OCI-M2 (cell line): Measurements from ENCODE around the gene SDHB.

Experiments used
- DNase-seq: peaks from one replicate; lab custom pipeline; 2025; ENCODE audit not compliant: unreplicated experiment; lab: John Stamatoyannopoulos, UW

The SDHB gene

DNA sequence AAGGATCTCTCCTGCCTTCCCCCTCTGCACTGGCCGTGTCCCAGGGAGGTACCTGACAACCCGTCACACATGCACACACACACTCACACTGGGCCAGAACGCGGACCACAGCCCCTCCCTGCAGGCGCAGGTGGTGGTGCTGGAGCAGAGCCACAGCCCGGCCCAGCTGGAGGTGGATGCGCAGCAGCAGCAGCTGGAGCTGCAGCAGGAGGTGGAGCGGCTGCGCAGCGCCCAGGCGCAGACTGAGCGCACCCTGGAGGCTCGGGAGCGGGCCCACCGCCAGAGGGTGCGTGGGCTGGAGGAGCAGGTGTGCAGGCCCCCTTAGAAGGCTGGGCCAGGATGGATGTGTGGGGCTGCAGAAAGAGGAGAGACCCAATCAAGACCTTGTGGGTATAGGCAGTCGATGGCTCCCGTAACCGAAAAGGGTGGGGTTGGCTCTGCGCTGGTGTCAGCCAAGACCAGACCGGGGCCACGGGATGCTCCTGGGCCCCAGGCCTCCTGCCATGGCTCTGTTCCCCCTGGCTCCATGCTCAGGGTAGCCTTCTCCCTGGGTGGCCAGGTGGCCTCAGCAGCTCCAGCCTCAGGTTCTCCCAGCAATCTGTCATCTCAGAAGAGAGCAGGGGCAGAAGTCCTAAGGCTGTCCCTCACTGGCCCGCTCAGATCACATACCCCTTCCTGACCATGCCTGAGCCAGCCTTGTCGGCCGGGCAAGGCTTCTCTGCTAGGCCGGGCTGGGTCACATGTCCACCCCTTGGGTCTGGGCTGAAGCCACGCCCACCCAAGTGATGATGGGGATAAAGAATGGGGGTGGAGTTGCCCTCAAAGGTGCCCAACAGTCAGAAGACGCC, 82.3 kb downstream of the SDHB start:
- DNase-seq: no peak

DNA sequence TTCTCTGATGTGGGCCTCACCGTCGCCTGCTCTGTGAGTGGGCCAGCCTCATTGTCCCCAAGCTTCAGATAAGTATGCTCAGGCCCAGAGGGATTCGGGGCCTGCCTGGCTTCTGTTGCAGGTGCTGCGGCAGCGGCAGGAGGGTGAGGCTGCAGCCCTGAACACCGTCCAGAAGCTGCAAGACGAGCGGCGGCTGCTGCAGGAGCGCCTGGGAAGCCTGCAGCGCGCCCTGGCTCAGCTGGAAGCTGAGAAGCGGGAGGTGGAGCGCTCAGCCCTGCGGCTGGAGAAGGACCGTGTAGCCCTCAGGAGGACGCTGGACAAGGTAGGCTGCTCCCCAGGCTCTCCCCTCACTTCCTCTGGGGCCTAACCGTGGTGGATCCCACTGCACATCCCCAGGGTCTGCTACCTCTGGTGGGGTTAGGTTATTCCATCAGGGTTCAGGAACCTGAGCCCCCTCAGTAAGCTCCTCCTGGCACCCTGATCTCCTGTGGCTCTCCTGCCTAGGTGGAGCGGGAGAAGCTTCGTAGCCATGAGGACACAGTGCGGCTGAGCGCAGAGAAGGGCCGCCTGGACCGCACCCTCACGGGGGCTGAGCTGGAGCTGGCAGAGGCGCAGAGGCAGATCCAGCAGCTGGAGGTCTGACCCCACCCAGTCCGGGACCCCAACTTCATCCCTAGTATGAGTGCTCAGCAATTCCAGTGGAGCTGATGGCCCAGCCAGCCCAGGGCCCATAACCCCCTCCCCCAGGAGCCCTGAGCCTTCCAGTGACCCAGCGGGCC, 83.5 kb downstream of the SDHB start:
- no peak for DNase-seq

DNA sequence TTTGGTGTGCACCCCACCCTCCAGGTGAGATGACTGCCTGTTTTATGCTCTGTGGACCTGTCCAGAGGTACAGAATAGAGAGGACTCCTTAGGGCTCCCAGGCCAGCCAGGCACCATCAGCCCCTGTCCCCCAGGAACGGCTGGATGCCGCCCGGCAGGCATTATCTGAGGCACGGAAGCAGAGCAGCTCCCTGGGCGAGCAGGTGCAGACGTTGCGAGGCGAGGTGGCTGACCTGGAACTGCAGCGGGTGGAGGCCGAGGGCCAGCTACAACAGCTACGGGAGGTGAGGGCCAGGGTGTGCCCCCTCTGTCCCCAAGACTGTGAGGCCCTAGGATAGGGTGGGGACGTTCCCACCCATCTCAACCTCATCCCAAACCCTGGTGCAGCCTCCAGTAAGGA, 84.2 kb downstream of the SDHB start:
- no peak for DNase-seq

DNA sequence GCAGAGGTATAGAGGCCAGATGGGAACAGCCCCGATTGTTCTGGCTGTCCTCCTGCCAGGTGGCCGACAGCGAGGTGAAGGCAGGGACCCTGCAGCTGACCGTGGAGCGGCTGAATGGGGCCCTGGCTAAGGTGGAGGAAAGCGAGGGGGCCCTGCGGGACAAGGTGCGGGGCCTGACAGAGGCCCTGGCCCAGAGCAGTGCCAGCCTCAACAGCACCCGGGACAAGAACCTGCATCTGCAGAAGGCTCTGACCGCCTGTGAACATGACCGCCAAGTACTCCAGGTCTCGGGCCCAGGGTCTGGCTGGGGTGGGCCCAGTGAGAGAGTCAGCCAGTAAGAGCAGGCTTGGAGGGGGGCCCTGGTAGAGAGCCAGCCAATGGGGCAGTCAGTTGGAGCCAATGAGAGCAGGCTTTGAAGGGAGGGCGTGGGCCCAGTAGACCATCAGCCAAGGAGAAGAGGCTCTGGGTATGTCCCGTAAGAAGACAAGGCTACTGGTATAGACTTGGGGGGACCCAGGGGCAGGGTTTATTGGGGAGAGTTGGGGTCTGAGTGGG, 84.7 kb downstream of the SDHB start:
- no peak for DNase-seq
